Hematopoietic multipotent progenitor cell treated with erythropoietin and hydrocortisone succinate and interleukin-3 and kit ligand, for 15 days (in vitro differentiated cells): Measurements from ENCODE around the gene DOCK2.
"Not testable (repeated sequence)": the region's sequence is repeated elsewhere in the genome, so short reads cannot be mapped to it uniquely, and the experiment has no call there.

Experiments
- DNase-seq: peaks from one replicate; pipeline ENCODE4 v3.0.0-alpha.2; 2015; ENCODE audit warnings: low spot score

DOCK2 gene

DNA sequence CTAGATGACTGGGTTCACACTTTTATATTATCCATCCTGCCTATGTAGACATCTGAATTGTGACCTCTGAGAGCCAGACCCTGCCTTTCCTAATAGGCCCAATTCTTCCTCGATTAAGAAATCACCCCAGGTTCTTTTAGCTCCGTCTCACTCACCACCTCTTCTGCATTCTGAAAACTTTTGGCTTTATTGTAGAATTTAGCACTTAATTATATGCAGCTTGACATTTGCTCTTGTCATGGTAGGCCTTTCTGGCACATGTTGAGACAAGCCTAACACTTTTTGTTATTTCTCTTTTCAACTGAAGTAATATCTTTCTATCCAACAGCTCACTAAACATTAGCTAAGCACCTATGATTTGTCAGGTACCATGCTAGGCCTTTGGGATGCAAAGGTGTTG is 180.0 kb downstream of the DOCK2 start:
- DNase-seq: no peak

DNA sequence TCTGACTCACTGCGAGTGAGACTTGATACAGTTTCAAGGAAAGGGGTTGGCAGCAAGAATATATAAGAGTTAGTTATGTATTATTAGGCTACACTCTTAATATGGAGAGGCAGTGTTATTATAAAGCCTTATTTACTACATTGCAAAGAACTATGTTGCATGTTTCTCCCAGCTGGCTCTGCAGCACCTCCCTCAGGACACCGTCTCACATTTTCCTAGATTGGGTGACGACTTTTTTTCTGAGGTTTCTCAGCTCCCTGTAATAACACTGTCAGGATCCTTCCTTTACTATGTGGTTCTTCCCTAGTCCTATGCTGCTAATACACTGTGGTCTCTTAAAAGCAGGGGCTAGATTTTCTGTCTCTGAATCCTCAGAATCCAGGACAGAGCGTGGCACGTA is 189.5 kb downstream of the DOCK2 start:
- no peak for DNase-seq

DNA sequence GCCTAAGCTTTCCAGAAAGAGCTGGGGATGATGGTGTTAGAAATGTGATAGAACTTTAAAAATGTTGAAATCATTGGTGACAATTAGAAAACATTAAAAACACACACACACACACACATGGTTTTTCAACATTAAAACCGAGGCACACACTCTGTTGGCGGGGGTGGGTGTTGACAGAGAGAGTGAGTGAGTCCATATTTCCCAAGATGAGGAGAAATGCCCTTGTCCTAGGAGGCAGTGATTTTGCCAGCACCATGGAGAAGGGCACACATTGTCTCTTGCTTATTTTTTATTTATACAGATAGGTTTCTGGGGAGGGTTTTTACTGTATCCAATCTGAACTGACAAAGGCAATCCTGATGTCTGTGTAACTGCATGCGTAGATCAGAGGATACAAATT is 190.7 kb downstream of the DOCK2 start:
- DNase-seq: no peak

DNA sequence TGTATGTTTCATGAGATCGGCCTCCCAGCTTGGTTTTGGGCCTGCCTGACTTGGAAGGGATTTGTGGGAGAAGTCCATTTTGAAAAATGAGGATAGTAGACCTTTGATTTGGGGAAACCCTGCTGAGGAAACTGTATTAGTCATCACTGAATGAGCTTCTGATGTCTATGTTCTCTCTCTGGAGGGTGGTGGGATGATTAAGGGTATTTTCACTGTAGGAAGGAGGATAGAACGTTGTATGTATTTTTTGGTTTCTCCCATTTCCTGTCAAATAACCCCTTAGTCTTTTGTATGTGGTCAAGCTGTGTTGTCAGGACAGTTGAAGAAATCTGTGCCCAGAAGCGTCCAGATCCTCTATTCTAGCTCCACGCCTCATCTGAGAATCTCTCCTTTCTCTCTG is 191.3 kb downstream of the DOCK2 start:
- no peak for DNase-seq

DNA sequence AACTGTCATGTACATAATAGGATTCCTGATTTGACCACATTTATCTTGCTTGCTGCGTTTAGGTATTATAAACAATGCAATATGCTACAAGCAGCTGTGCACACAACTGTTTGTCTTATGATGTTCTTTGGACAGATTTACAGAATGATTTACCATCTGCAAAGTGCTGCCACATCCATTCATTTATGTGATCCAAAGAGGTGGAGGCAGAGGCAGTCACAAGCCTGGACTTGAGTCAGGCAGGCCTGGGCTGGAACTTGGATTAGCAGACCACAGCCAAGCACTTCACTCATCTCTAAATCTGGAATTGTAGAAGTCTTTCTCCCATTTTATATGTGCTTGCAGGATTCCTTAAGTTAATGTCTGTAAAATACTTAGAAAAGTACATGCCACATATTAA is 194.3 kb downstream of the DOCK2 start:
- no peak for DNase-seq

DNA sequence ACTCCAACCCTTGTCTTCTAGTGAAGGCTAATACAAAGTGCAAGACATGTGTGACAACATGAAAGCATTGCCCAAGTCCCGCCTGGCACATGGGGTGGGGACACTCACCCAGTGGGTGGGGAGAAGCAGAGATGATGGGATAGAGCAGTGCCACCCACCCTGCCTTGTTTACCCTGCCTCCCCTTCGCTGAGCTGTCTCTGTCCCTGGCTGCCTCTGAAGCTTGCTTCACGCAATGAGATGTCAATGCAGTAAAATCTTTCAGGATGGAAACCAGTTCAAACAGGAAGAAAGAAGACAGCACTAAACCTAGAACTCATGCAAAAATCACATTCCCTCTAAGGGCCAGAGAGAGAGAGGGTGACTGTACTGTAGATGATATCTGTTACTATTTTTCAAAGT is 195.2 kb downstream of the DOCK2 start:
- DNase-seq: no peak

DNA sequence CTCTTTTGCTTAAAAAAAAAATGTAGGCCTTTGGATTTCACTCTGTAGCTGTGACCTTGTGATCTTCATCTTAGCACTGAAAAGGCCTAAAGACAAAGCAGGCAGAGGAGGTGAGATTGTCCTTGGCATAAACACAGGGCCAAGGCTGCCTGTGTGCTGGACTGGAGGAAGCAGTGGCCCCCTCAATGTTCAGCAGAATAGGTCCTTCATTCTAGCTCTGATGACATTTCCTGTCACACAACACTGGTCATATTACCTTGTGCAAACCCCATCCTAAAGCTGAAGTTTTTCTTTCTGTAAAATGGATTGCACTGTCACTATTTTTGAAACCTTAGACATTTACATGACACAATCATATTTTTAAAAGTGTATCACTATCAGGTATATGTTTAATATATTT is 195.8 kb downstream of the DOCK2 start:
- no peak for DNase-seq

DNA sequence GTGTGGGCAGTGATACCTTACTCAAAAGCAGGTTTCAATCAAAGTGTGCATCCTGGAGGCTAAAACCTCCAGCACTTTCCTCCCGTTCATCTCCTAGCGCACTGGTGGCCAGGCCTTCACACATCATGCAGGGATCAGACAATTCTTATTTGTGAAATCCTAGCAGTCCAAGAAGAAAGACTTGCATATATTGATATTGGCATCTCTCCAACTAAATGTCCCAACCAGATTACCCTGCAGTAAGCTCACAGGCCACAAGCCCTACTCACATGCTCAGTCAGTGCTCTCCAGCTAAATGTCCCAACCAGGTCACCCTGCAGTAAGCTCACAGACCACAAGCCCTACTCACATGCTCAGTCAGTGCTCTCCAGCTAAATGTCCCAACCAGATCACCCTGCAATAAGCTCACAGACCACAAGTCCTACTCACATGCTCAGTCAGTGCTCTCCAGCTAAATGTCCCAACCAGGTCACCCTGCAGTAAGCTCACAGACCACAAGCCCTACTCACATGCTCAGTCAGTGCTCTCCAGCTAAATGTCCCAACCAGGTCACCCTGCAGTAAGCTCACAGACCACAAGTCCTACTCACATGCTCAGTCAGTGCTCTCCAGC is 196.7 kb downstream of the DOCK2 start:
- not testable (repeated sequence) for DNase-seq

DNA sequence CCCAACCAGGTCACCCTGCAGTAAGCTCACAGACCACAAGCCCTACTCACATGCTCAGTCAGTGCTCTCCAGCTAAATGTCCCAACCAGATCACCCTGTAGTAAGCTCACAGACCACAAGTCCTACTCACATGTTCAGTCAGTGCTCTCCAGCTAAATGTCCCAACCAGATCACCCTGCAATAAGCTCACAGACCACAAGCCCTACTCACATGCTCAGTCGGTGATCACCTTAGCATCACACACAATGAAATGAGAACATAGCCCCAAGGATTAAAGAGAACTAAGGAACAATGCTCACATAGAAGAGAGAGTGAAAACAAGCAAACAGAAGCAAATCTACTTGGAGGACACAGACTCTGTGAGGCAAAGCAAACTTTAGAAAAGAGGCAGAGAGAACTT is 197.5 kb downstream of the DOCK2 start:
- not testable (repeated sequence) for DNase-seq

DNA sequence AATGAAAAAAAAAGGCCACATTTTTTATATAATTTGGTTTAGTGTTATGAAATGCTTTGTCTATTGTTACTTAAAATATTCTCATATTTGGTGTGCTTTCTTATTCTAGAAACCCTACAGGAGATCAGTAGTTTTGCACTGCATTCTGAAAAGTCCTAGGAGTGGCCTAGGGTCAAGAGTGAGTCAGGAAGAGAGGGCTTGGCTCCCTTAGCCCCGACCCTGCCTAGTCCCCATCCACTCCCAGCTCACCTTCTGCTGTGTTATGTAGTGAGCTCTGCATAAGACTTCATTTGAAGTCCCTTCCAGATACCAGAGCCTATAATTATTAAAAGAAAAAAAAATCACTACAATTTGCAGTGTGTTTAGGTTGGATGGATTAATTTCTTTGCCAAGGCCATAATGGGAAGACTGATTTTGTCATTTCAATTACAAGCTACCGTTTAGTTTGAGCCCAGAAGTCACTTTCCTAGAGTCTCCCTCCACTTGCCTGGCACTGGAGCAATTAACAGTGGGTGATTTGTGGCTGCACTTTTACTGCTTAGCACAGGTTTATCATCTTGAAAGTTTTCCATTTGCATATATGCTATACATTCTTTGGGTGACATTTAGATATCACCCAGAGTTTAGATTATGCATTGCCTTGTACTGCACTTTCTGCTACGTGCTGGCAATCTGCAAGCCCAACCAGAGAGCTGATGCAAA is 199.9 kb downstream of the DOCK2 start:
- no peak for DNase-seq

DNA sequence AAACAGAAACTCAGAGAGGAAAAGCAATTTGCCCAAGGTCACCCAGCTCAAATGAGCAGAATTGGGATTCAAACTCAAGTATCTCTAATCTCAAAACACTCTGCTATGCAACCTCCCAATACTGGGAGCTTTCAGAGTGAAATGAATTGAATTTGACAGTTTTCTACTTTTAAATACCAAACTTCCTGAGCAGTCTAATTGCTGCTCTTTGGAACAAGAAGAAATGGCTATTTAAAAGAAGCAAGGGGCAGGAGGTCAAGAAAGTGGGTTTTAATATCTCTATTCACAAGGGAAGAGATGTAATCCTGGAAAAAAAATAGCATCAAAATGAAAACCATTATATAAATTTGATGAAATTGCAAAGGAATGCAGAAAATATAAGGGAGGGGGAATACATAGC is 200.6 kb downstream of the DOCK2 start:
- DNase-seq: no peak

DNA sequence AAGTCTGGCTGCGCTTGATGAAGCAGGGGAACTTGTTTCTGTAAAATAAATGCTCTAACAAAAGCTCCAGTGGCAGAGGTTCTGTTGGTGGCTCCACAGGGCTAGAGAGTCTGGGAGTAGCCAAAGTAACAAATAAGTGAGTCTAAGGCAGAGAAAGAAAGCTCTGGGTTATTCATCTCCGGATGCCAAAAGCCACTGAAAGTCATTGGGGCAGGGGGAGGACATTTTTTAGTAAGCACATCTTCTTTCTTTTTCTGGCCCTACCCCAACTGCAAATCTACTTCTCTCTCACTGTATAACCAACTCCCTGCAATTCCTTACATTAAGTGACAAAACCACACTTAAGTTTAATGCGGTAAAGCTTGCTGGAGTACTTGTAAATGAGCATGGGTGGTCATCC is 201.6 kb downstream of the DOCK2 start:
- DNase-seq: no peak

DNA sequence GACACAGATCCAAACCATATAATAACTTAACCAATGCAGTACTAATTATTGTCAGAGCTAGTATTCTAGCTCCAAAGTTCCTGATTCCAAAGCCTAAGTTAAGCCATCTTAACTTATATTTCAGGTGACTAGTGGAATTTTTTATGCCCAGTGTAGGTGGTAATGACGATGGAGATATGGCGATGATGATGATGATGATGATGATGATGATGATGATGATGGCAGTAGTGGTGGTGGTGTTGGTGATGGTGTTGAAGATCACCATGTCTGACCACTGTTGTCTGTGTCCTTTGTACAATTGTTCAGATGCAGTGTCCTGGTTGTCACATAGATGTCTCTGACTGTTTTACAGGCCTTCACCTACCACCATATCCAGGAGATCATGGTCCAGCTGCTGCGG is 203.3 kb downstream of the DOCK2 start:
- no peak for DNase-seq

DNA sequence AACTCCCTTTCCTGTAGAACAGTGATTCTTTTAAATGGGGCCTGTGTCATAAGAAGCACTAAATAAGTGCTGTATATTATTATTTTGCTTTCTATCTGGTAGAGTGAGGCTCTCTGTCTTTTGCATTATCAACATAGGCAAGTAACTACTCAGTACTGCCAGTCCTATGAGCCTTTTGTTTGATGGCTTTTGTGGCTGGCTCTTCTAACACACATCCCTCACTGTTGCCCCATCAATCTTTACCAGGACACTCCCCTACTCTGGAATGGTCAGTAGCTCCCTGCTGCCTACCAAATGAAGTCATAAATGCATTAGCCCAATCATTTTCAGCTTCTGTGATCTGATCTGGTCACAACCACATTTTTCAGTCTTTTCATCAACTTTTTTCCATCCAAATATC is 205.6 kb downstream of the DOCK2 start:
- no peak for DNase-seq

DNA sequence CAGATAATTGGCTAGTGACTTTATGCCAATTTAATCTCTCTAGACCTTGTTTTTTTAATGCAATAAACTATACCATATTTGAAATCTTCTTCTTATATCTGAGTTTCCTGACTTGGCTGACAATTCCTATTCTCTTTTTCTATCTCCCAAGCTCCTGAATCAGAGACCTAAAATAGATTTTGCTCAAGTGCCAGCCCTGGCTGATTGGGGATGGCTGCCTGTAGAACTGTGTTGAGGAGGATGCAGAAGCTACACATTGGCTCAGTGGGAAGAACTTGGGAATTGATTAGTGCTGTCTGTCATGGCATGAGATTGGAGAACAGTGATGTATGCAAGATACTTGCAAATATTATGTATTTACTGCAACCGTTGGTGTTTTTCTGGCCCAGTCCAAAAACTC is 210.4 kb downstream of the DOCK2 start:
- no peak for DNase-seq

DNA sequence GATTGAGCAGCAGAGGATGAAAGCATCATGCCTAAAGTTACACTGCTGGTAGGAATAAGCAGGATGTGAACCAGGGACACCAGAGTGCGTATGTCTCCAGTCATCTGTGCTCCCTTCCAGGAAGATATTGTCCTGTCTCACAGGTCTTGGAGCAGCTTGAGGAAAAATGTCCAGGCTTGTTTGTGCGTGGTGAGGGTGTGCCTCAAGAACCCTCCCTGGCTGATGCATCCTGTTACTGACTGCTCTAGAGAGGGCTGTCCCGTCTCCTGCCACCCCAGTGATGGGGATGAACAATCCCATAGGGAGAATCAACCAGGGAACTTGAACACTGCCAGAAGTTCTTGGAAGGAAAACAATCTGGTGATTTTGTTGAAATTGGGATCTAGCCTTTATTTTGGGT is 211.2 kb downstream of the DOCK2 start:
- DNase-seq: no peak

DNA sequence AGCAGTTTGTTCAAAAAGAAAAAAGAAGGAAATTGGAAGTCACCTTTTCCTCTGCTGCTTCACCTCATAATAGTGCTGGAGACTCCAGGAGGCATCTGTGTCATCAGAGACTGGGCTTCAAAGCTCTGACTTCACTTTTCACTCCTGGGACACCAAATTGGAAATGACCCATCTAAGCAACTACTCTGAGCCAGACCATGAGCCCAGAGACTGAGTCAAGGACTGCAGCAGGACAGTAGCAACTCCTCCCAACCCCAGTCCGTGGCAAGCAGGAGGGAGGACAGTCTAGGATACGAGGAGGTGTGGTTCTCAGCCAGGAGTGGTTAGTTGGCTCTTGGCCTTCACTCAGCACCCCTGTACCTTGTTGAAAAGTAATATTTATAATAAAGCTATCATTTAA is 211.7 kb downstream of the DOCK2 start:
- no peak for DNase-seq

DNA sequence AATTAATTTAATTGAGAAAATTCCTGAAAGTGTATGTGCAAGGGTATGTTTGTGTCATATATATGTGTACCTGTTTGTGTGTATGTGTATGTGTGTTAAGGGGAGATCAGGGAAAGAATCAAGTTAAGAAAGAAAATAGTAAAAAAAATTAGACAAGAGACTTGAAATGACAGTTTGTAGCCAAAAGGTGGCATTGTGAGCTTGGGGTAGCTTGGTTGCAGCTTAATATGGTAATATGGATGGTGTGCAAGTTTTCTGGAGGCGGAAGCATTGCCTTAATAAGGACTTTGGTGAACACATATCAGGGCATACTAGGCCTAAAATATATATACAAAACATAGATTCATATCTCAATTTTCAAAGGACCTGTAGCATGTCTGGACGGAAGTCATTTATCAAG is 213.3 kb downstream of the DOCK2 start:
- no peak for DNase-seq

DNA sequence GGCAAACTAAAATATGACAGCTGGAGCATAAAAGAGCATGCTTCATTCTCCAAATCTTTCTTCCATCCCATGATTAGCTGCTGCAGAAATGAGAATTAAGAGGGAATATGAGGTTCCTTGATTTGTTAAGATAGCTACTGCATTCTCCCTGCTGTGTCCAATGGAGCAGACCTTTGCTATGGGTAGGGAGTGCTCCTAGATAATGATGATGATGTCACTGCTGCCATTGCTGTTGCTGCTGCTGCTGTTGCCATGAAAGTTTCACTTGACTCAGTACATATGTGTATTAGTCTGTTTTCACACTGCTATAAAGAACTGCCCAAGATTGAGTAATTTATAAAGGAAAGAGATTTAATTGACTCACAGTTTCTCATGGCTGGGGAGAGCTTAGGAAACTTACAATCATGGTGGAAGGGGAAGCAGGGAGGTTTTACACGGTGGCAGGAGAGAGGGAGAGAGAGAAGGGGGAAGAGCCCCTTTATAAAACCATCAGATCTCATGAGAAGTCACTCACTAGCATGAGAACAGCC is 214.3 kb downstream of the DOCK2 start:
- DNase-seq: no peak

DNA sequence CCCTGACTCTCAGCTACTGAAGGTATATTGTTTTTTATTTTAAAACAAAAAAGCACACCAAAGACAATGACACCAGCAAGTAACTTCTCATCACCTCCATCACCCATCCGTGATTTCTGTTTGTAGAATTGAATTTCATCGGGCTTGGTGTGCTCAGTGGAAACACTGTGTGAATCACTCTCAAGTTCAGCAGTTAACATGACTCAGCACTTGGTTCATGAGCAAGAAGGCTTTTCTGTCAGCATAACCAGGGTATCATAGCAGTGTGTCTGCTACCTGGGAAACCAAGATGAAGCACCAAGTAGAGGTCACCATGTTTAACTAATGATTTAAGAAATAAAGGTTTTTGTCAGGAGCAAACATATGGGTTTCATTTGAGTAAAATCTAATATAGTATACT is 219.5 kb downstream of the DOCK2 start:
- DNase-seq: no peak

DNA sequence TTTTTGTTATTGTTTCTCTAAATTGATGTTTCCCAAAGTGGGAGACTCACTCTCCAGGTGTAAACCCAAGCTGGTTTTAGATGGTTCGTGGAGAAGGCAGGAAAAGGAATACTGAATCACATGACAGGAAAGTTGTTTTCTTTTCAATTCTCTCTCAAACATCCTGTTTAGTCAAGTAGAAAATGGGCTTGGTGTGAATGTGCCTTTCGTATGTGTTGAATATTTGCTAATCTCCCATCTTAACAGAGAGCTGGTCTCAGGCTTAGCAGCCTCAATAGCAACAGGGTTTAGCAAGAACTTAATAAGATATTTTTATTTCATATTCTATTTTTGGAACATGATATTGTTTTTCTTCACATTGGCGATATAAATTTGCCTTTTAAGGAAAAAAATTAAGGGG is 223.5 kb downstream of the DOCK2 start:
- no peak for DNase-seq

DNA sequence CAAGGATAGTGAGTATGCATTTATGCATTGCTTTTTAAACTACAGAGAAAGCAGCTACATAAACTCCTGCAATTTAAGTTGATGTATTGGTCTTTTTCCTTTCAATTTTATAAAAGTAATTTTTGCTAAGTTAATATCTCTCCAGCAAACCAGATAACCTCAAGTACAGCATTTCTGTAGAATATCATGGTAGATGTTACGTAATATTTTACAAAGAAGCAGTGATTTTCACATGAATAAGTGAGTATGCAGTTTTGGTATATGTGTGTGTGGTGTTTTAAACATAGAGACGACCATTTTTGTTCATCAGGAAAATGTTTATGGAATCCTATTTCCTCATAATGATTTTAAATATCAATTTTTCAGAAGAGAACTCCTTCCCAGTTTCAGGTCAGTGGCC is 224.4 kb downstream of the DOCK2 start:
- no peak for DNase-seq

DNA sequence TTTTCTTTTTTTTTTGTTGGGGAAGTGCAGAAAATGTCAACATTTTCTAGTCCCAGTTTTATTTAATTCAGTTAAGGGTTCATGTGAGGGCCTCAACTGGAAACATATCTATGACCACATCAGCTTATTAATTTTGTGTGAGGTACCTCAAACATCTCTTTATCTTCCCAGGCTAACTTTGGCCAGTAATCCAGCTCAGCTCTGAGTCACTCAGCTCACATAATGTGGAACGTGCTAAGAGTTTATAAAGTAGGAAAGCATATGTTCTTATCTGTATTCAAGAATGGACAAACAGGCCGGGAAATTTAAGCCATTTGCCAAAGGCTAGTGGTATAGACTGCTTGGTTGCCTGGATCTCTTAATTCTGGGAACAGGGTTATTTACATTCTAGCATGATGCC is 224.9 kb downstream of the DOCK2 start:
- no peak for DNase-seq

DNA sequence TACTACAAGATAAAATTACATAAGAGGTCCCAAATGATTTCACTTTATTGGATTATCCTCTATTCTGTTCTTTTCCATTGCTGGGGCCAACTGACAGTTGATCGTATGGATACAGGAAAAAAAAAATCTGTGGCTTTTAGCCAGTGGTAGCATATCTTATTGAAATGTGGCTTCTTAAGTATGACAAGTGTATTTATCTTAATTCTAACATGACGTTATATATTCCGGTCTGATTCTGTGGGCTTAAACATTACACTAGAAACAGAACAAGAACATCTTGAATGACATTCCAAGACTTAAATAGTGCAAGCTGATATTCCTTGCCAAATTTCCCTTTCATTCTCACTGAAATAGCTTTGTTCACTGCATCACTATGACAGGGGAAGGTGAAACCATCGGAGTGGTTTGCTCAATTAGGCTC is 225.3 kb downstream of the DOCK2 start:
- DNase-seq: no peak
